H1 (cell line): ENCODE results near the gene AQP11. TPM values are rescaled to one million over a fixed set of nuclear protein-coding genes. Genes with fewer than 3 reads are reported as not detected.

ENCODE experiments used
- MAFK ChIP-seq: IDR thresholded peaks from 2 replicates; pipeline ENCODE4 v1.6.1; 2012; ENCODE audit warnings: low read depth, mild to moderate bottlenecking, improper control_type of control experiment, low read length
- POLR2A ChIP-seq, 2 experiments: IDR thresholded peaks; 1 replicate in 1 of 2; 2 replicates in 1 of 2; pipeline ENCODE4 v1.6.1; 2011; ENCODE audit warnings: low read depth in 2 of 2, low read length in 2 of 2, mild to moderate bottlenecking in 2 of 2; ENCODE audit errors: control extremely low read depth in 1 of 2
- SUZ12 ChIP-seq: fragments of 200-600 bp; sonication (generic); IDR thresholded peaks from 2 replicates; pipeline ENCODE4 v1.6.1; 2012; ENCODE audit warnings: mild to moderate bottlenecking, inconsistent platforms, low read length, moderate library complexity, mixed read lengths
- TAF1 ChIP-seq: IDR thresholded peaks from 2 replicates; pipeline ENCODE4 v1.6.1; 2011; ENCODE audit warnings: mild to moderate bottlenecking, low read depth, low read length
- TAF7 ChIP-seq: optimal IDR thresholded peaks from 2 replicates; pipeline ENCODE3; 2011; ENCODE audit warnings: low read depth, mild to moderate bottlenecking, inconsistent platforms, low read length, moderate library complexity, borderline replicate concordance
- TBP ChIP-seq: IDR thresholded peaks from 2 replicates; pipeline ENCODE4 v1.6.1; 2011; ENCODE audit warnings: low read depth, low read length, improper control_type of control experiment
- polyA plus RNA-seq, 7 experiments: library from polyadenylated mRNA; depleted of rRNA in 3 of 7; stranded (reverse) in 5 of 7; unstranded in 2 of 7; fragments of >200 nt in 5 of 7; fragments of 200-250 nt in 2 of 7; gene quantifications; 1 replicate in 5 of 7; 2 replicates in 1 of 7; 4 replicates in 1 of 7; pipeline versions ENCODE4 v1.2.1 to v1.2.3, GENCODE V29; 2011 to 2013; ENCODE audit warnings: missing spikeins in 2 of 7, mixed read lengths in 2 of 7
- total RNA-seq: library from RNA; stranded (reverse); fragmentation: NEBNext Ultra II Directional; extraction: Animal tissue kit (Norgen Biotek cat#: 25700); gene quantifications from 2 replicates; pipeline ENCODE4 v1.2.1, GENCODE V29; 2021
- TF ChIP-seq, protein P1 (sequence below), 3 experiments: IDR thresholded peaks; 1 replicate in 2 of 3; 2 replicates in 1 of 3; pipeline versions ENCODE4 v1.5.1 to v1.6.1; 2011; ENCODE audit warnings: low read length in 3 of 3, mild to moderate bottlenecking in 3 of 3, inconsistent platforms in 2 of 3, low read depth in 1 of 3, moderate library complexity in 1 of 3; ENCODE audit not compliant: insufficient read depth in 1 of 3; ENCODE audit errors: control extremely low read depth in 1 of 3

Gene AQP11
- total and polyA plus RNA-seq, 2 of the 8 experiments (the other 6 are each of a cell fraction or from before 2014, with no cell fraction given) = 1.1 to 1.6 TPM

DNA sequence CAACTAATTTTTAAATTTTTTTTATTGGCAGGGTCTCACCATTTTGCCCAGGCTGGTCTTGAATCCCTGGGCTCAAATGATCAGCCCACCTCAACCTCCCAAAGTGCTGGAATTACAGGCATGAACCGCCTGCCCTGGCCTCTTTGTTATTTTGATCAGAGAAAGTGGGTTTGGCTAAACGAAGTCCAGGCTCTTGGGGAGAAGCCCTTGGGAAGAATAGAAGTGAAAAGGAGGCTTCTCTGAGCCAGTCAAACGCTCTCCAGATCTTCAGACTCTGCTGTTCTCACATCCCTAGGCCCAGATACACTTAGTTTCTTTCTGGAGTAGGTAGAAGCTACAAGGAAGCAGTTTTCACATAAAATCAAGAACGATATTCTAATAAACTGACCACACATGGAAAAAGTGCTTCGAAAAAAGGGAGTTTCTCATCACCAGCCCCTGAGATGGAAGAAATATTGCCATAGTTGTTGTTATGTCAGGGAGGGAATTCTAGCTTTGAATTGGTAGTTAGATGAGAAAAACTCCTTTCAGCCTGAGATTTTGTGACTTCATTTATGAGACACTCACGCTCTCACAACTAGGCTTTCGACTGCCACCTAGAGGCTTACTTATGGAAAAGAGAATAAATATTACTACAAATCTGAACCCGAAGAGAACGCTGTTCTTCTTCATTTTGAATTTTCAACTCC lies 41.7 kb upstream of the AQP11 start (continued):
- peak; percentile 33; the same call in 1 of the 2 replicates for TF ChIP-seq TAF1
- no peak for TF ChIP-seq MAFK
- no peak for TF ChIP-seq TAF7
- TF ChIP-seq POLR2A (IDR thresholded peaks at IDR 0.05; ENCODE audit: control extremely low read depth in 1 of 2, low read depth in 2 of 2, low read length in 2 of 2) = no peak
- TF ChIP-seq, protein P1, sequence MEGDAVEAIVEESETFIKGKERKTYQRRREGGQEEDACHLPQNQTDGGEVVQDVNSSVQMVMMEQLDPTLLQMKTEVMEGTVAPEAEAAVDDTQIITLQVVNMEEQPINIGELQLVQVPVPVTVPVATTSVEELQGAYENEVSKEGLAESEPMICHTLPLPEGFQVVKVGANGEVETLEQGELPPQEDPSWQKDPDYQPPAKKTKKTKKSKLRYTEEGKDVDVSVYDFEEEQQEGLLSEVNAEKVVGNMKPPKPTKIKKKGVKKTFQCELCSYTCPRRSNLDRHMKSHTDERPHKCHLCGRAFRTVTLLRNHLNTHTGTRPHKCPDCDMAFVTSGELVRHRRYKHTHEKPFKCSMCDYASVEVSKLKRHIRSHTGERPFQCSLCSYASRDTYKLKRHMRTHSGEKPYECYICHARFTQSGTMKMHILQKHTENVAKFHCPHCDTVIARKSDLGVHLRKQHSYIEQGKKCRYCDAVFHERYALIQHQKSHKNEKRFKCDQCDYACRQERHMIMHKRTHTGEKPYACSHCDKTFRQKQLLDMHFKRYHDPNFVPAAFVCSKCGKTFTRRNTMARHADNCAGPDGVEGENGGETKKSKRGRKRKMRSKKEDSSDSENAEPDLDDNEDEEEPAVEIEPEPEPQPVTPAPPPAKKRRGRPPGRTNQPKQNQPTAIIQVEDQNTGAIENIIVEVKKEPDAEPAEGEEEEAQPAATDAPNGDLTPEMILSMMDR (IDR thresholded peaks at IDR 0.05; ENCODE audit: control extremely low read depth in 1 of 3, insufficient read depth in 1 of 3, low read depth in 1 of 3, low read length in 3 of 3) = peak in 2 of 3 experiments; percentile 54 to 55; a peak in 3 of 4 replicates
- TF ChIP-seq TBP = peak; percentile 31; the same call in 1 of the 2 replicates
- no peak for TF ChIP-seq SUZ12
- TF ChIP-seq, all 59 proteins: peak for 7
